ENCODE measurements around the gene C10orf95. TPM values are rescaled to one million over a fixed set of nuclear protein-coding genes. Genes with fewer than 3 reads are reported as not detected.
A peak's percentile ranks its signal among the peaks of the same experiment; 100 is the strongest.

C10orf95 gene
- total RNA-seq, 3 donors from 2014 or later = 0.27 to 0.96 (median 0.45) TPM

DNA sequence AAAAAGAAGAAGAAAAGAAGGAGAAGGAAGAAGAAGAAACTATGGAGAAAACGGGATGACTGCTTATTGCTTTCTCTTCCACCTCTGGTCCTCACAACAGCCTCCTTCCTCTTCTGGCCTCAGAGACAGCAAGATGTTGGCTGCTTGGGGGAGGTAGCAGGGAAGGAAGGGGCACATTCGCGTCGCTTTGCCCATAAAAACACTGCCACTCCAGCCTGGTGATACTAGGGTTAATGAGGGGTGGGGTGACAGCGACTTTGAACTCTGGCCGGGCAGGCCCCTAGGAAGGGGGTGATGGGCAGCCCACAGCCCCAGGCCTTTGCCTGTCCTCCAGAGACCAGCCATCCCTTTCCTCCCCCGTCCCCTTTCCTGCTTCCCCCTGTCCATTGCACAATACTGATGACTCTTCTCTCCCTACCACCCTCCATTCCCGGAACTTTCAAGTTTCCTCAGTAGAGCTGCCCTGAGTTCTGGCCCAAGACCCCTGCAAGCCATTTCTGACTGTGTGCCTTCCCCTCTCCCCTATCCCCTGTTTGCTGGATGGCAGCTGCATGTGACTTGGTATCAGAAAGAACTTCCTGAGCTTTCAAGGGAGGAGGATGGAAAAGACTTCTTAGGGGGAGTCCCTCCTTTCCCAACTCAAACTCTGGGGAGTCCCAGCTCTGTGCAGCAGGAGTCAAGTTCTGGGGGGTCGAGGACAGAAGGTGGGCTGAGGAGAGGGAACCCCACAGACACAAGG, 16.8 kb downstream of the C10orf95 start:
- Mint-ChIP-seq H3K4me3 (peak overlapping the region; percentile 79), H3K4me1 (ENCODE audit: low read depth) (peaks cover 58% of the 10 kb centered on the region), H3K36me3 (ENCODE audit: insufficient read depth) (no peaks in the 10 kb centered on the region), H3K27me3 (ENCODE audit: low read depth) (no peaks in the 10 kb centered on the region), H3K9me3 (no peaks in the 10 kb centered on the region)
- ATAC-seq (no peak), DNase-seq (no peak)

DNA sequence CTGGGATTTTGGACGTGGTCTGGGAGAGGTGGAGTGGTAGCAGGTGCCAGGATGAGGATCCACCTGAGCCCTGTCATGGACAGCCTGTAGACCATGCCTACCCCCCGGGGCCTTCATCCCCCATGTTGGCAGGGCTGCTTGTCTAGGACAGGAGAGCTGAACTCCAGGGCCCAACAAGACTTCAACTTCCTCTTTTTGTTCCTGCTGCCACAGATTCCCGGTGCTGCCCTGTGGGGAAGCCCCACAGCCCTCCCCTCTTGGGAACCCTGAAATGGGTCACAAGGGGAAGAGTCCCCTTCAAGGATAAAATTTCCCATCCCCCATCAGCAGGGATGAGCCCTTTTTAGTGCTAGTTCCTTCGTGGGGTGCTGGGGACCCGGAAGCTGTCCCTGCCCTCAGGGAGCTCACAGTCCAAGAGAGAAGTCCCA, 17.7 kb downstream of the C10orf95 start:
- no peaks in the 10 kb centered on the region for H3K36me3 Mint-ChIP-seq (ENCODE audit: insufficient read depth)
- H3K4me1 Mint-ChIP-seq (ENCODE audit: low read depth) = peaks cover 58% of the 10 kb centered on the region
- ATAC-seq (no peak), DNase-seq (no peak)
- peak overlapping the region; percentile 92 for H3K4me3 Mint-ChIP-seq
- H3K27me3 Mint-ChIP-seq (ENCODE audit: low read depth) = no peaks in the 10 kb centered on the region
- no peaks in the 10 kb centered on the region for H3K9me3 Mint-ChIP-seq

DNA sequence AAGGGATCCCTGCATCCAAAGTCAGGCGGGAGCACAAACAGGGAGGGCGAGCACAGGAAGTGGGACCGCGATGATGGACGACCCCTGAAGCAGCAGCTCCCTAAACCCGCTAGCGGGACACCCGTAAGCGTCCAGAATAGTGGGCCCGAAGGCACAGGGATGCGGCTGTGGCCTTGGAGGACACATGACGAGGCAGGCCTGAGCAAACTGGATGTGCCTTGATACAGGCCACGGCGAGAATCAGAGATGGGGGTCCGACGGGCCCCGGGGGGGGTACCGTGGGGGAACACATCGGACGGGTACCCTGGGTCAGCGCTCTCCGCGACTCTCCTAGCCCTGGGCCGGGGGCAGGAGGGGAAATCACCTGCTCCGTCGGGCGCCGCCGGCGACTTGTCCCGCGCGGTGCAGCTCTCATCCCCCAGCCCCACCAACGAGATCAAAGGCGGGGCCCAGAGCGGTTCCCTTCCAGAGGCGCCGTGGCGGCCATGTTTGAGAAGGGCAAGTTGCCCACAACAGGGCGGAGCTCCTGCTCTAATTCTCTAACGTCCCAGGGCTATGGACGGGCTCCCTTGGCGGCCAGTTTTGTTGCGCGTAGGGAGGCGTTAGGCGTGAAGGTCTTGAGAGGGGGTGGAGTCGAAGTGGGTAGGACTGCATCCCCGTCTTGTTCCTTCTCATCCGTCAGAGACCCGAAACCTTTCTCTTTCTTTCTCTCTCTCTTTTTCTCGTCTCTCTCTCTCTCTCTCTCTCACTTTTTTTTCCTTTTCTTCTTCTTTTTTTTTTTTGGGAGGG, 19.0 kb downstream of the C10orf95 start, which contains the start of gene CUEDC2:
Gene CUEDC2 (minus strand): TSS at position 413 of the 789 bp plus-strand sequence. CDS start 7,386 bp downstream, outside the sequence.
- H3K4me3 Mint-ChIP-seq = peak within 1 kb of the TSS; percentile 92
- no peaks in the 10 kb centered on the region for H3K9me3 Mint-ChIP-seq
- no peaks in the 10 kb centered on the region for H3K27me3 Mint-ChIP-seq (ENCODE audit: low read depth)
- H3K4me1 Mint-ChIP-seq (ENCODE audit: low read depth) = peaks cover 50% of the 10 kb centered on the region
- DNase-seq (peak; percentile 95), ATAC-seq (peak; percentile 93 to 94)
- no peaks in the 10 kb centered on the region for H3K36me3 Mint-ChIP-seq (ENCODE audit: insufficient read depth)

DNA sequence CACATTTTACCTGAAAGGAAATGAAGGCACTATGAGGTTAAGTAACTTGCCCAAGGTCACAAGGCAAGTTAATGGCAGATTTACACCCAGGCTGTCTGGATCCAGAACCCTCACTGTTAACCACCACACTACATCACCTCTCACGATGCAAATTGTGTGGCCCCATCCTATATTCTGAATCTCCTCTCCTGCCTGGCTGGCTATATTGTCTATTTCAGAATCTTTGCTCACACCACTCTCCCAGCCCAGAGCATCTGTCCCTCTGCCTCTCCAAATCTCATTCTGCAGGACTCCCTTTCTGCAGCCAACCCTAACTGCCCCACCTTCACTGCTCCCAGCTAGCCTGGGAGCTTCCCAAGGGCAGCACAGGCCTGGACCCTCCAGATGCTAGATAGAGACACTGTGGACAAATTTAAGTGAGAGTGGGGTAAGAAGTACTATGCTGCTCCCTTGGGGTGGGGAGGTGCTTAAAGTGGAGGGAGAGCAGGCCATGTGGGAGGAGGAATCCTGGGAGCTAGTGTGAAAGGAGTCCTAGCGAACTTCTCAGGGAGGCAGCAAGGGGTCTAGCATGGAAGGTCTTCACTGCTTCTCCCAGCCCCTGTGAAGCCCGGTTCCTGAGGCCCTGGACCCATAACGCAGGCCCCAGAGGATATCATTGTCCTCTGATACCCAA, 19.8 kb downstream of the C10orf95 start:
- H3K36me3 Mint-ChIP-seq (ENCODE audit: insufficient read depth) = no peaks in the 10 kb centered on the region
- no peaks in the 10 kb centered on the region for H3K27me3 Mint-ChIP-seq (ENCODE audit: low read depth)
- DNase-seq (no peak), ATAC-seq (no peak)
- H3K9me3 Mint-ChIP-seq = no peaks in the 10 kb centered on the region
- H3K4me1 Mint-ChIP-seq (ENCODE audit: low read depth) = peaks cover 48% of the 10 kb centered on the region
- H3K4me3 Mint-ChIP-seq = peak overlapping the region; percentile 92

DNA sequence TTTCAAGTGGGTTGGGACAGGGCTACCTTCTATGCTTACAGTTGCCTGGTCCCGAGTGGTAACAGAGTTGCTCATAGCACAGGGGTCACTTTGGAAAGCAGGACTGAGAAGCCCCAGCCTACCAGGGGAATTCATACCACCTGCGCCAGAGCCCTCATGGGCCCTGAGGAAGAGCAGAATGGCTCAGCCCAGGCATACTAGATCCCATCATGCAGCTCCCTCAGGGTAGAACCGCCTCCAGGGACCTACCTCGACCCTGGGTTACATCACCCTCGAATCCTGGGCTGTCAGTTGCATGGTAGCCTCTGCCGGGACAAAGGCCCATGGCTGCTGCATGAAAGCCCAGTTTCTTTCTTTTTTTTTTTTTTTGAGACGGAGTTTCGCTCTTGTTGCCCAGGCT, 21.9 kb downstream of the C10orf95 start:
- H3K27me3 Mint-ChIP-seq (ENCODE audit: low read depth) = no peaks in the 10 kb centered on the region
- no peaks in the 10 kb centered on the region for H3K9me3 Mint-ChIP-seq
- H3K36me3 Mint-ChIP-seq (ENCODE audit: insufficient read depth) = no peaks in the 10 kb centered on the region
- peaks cover 28% of the 10 kb centered on the region for H3K4me1 Mint-ChIP-seq (ENCODE audit: low read depth)
- no peak for DNase-seq
- no peak for ATAC-seq
- no peak overlapping the region for H3K4me3 Mint-ChIP-seq

DNA sequence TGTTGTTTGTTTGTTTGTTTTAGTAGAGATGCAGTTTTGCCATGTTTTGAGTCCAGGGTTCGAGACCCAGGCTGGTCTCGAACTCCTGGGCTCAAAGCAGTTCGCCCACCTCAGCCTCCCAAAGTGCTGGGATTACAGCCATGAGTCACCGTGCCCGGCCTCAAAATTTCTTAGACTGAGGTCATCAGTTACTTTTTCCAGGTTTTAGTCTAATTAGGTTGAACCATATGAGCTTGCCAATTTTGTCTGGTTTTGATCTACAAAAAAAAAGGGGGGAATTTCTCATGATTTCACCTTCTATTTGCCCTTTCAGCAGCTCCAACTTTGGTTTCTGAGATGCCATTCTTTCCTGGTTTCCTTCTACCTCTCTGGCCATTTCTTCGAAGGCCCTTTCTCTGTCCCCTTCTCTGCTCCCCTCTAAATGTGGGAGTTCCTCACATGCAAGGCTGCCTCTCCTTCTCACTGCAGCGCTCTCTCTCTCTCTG, 24.5 kb downstream of the C10orf95 start:
- H3K4me1 Mint-ChIP-seq (ENCODE audit: low read depth) = peaks cover 17% of the 10 kb centered on the region
- ATAC-seq = no peak
- DNase-seq = no peak
- H3K36me3 Mint-ChIP-seq (ENCODE audit: insufficient read depth) = peaks cover 7% of the 10 kb centered on the region
- H3K27me3 Mint-ChIP-seq (ENCODE audit: low read depth) = no peaks in the 10 kb centered on the region
- H3K4me3 Mint-ChIP-seq = no peak overlapping the region
- H3K9me3 Mint-ChIP-seq = no peaks in the 10 kb centered on the region

DNA sequence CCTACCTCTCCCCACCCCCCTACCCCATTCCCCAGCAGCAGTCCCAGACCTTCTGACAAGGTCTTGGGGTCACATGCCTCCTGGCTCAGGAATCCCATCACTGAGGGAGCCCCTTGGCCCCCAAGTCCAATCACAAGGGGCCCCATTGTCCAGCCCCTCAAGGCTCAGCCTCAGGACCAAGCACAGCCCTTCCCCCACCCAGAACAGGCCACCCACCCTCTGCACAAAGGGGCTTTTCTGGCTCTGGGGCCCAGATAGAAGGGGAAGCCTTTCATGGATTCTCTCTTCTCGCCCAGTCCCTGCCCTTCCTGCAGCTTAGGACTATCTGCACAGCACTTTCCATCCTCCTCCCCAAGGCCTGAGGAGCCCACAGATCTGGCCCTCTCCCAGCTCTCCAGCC, 25.9 kb downstream of the C10orf95 start:
- ATAC-seq (no peak), DNase-seq (no peak)
- Mint-ChIP-seq H3K4me3 (no peak overlapping the region), H3K9me3 (no peaks in the 10 kb centered on the region), H3K36me3 (ENCODE audit: insufficient read depth) (peaks cover 7% of the 10 kb centered on the region), H3K4me1 (ENCODE audit: low read depth) (peaks cover 18% of the 10 kb centered on the region), H3K27me3 (ENCODE audit: low read depth) (no peaks in the 10 kb centered on the region)

DNA sequence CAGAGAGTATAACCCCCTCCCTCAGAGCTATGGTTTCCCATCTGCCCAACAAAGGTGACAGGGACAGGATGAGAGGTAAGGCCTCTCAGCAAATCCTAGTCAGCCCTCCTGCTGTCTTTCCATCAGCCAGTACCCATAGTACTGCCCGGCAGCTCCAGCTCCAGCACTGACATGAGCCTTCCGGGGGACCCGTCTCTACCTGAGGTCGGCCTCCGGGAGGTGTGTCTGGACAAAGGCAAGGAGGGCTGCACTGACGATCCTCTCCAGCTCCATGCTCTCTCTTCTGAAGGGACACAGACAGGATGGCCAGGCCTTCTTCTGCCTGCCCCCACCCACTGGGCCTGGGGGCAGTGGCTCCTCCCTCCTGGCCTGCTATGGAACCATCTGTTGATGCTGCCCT, 26.4 kb downstream of the C10orf95 start:
- ATAC-seq (no peak), DNase-seq (no peak)
- H3K27me3 Mint-ChIP-seq (ENCODE audit: low read depth) = no peaks in the 10 kb centered on the region
- peaks cover 7% of the 10 kb centered on the region for H3K36me3 Mint-ChIP-seq (ENCODE audit: insufficient read depth)
- no peaks in the 10 kb centered on the region for H3K9me3 Mint-ChIP-seq
- H3K4me3 Mint-ChIP-seq = no peak overlapping the region
- peaks cover 24% of the 10 kb centered on the region for H3K4me1 Mint-ChIP-seq (ENCODE audit: low read depth)

DNA sequence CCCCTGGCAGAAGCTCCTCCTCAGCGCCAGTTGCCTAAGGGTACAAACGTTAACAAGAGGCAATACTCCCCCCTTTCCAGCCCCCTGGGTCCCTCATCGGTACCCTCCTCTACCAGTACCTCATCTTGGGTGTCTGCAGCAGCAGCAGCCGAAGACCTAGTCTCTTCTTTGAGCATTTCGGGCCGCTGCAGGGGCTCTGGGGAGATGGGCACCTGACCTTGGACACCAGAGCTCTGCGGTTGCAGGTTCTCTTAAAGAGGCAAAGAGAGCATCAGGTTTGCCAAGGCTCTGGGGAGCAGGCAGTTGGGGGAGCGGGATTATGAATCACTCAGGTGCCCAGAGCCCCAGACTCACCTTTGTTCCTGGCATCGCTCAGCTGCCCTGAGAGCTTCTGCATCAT, 27.2 kb downstream of the C10orf95 start:
- no peak for ATAC-seq
- H3K4me1 Mint-ChIP-seq (ENCODE audit: low read depth) = peaks cover 31% of the 10 kb centered on the region
- H3K9me3 Mint-ChIP-seq = no peaks in the 10 kb centered on the region
- DNase-seq = no peak
- peaks cover 7% of the 10 kb centered on the region for H3K36me3 Mint-ChIP-seq (ENCODE audit: insufficient read depth)
- H3K27me3 Mint-ChIP-seq (ENCODE audit: low read depth) = no peaks in the 10 kb centered on the region
- no peak overlapping the region for H3K4me3 Mint-ChIP-seq

DNA sequence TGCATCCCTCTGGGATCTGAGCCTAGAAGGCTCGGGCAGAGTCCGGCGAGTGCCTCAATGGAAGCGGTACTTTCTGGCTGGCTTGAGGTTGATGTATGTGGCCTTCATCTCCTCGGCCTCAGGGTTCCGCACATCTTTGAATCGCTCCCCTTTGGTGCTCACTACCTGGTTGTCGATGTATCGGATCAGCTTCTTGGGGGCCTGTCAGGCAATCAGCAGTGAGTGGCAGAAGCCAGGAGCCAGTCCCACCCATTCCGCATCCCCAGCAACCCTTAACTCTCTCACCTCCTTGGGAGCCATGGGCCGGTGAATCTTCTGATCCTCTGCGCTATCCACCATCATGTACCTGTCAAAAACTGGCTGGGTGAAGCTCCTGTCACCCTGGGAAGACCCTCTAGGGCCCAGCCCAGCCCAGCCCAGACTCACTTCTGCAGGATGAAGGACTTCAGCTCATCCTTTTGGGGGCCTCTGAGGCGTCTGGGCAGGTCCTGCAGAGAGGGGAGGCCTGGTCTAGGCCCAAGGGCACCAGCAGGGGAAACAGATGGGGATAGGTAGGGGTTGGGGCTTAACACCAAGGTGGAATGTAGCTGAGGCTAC, 27.9 kb downstream of the C10orf95 start:
- no peaks in the 10 kb centered on the region for H3K9me3 Mint-ChIP-seq
- H3K27me3 Mint-ChIP-seq (ENCODE audit: low read depth) = no peaks in the 10 kb centered on the region
- H3K4me3 Mint-ChIP-seq = peak overlapping the region; percentile 37
- peaks cover 34% of the 10 kb centered on the region for H3K4me1 Mint-ChIP-seq (ENCODE audit: low read depth)
- DNase-seq (no peak), ATAC-seq (no peak)
- peaks cover 7% of the 10 kb centered on the region for H3K36me3 Mint-ChIP-seq (ENCODE audit: insufficient read depth)

DNA sequence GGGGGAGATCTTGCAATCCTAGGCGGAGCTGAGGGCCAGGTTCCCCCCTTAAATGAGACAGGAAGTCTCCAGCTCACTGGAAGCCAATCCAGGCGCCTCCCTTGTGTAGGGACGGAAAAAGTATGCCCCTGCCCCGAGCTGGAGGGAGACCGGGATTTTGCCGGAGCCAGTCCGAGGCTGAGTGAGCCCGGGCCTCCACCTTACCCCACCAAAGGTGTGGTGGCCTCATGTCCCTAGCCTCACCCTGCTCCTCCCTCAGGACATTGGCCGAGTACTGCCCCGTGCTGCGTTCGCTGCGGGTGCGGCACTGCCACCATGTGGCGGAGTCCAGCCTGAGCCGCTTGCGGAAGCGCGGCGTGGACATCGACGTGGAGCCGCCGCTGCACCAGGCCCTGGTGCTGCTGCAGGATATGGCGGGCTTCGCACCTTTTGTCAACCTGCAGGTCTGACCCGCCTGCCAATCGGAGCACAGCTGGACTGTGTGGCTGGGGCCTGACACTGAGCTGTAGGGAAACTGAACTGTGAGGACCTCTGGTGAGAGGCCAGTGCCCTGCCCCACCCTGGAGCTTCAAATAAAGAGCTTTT, 28.7 kb downstream of the C10orf95 start:
- Mint-ChIP-seq H3K4me1 (ENCODE audit: low read depth) (peaks cover 38% of the 10 kb centered on the region), H3K4me3 (peak overlapping the region; percentile 96), H3K27me3 (ENCODE audit: low read depth) (peaks cover 8% of the 10 kb centered on the region), H3K9me3 (no peaks in the 10 kb centered on the region), H3K36me3 (ENCODE audit: insufficient read depth) (peaks cover 7% of the 10 kb centered on the region)
- DNase-seq (no peak), ATAC-seq (peak in 1 of 2 donors; percentile 12)

DNA sequence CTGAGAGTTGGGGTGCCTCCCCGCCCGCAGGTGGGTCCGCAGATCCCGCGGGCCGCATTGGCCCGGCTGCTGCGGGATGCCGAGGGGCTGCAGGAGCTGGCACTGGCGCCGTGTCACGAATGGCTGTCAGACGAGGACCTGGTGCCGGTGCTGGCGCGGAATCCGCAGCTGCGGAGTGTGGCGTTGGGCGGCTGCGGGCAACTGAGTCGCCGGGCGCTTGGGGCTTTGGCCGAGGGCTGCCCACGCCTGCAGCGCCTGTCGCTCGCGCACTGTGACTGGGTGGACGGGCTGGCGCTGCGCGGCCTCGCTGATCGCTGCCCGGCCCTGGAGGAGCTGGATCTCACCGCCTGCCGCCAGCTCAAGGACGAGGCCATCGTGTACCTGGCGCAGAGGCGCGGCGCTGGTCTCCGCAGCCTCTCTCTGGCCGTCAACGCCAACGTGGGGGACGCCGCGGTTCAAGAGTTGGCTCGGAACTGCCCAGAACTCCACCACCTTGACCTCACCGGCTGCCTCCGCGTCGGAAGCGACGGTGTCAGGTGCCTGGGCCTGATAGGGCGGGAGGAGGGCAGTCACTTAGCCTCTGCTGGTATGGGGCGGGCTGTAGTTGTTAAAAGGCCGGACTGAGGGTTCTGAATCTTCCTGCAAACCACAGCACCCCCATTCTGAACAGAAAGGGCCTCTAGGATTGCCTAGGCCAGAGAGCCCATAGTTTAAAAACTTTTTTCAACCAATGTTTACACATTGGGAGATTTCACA, 29.4 kb downstream of the C10orf95 start:
- peak overlapping the region; percentile 96 for H3K4me3 Mint-ChIP-seq
- no peaks in the 10 kb centered on the region for H3K9me3 Mint-ChIP-seq
- H3K27me3 Mint-ChIP-seq (ENCODE audit: low read depth) = peaks cover 14% of the 10 kb centered on the region
- H3K36me3 Mint-ChIP-seq (ENCODE audit: insufficient read depth) = peaks cover 7% of the 10 kb centered on the region
- peaks cover 35% of the 10 kb centered on the region for H3K4me1 Mint-ChIP-seq (ENCODE audit: low read depth)
- no peak for DNase-seq
- peak; percentile 4 for ATAC-seq

DNA sequence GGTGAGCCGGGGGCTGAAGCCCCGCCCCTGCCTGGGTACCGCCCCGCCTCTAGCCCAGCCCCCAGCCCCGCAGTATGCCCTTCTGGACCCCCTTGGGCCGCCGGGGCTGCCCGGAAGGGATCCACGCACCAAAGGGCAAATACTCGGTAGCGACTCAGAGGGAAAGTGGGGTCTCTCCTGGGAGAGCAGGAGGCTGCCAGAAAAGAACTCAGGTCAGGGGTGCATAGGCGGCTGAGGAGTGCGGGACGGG, 29.9 kb downstream of the C10orf95 start:
- DNase-seq = no peak
- peaks cover 34% of the 10 kb centered on the region for H3K4me1 Mint-ChIP-seq (ENCODE audit: low read depth)
- ATAC-seq = no peak
- no peaks in the 10 kb centered on the region for H3K9me3 Mint-ChIP-seq
- H3K4me3 Mint-ChIP-seq = peak overlapping the region; percentile 96
- peaks cover 7% of the 10 kb centered on the region for H3K36me3 Mint-ChIP-seq (ENCODE audit: insufficient read depth)
- H3K27me3 Mint-ChIP-seq (ENCODE audit: low read depth) = peaks cover 16% of the 10 kb centered on the region
